GM12892 (cell line): ENCODE results near the gene CAT. TPM values are rescaled to one million over a fixed set of nuclear protein-coding genes. Genes with fewer than 3 reads are reported as not detected.

Source experiments
- DNase-seq: peaks from one replicate; pipeline ENCODE4 v3.0.0; 2011; ENCODE audit not compliant: insufficient read length
- FAIRE-seq: peaks from 2 replicates; lab custom pipeline; 2011; peaks lifted over from hg19 to GRCh38; lab: Jason Lieb, UNC
- POLR2A ChIP-seq: IDR thresholded peaks from 2 replicates; pipeline ENCODE4 v1.6.1; 2011; ENCODE audit warnings: low read depth, low read length, control low read depth
- POLR2AphosphoS5 ChIP-seq: IDR thresholded peaks from 2 replicates; pipeline ENCODE4 v1.6.1; 2011; ENCODE audit warnings: low read depth, low read length, control low read depth
- TAF1 ChIP-seq: IDR thresholded peaks from 2 replicates; pipeline ENCODE4 v1.6.1; 2011; ENCODE audit warnings: low read depth, mild to moderate bottlenecking, control low read depth, low read length, borderline replicate concordance
- polyA plus RNA-seq: library from polyadenylated mRNA; unstranded; fragments of >200 nt; gene quantifications from one replicate; pipeline ENCODE4 v1.2.1, GENCODE V29; 2012; ENCODE audit warnings: missing spikeins, inconsistent platforms; ENCODE audit not compliant: missing spikeins

CAT gene
- polyA plus RNA-seq: 33.3 TPM

- TF ChIP-seq POLR2AphosphoS5 (0 out of 2 replicates have a peak, but pooled peaks have one; percentile 34), POLR2A (peak; percentile 81), TAF1 (no peak; the same call in none of the 2 replicates)
- FAIRE-seq (peak; percentile 100), DNase-seq (peak; percentile 92)
Observed at GRCh38 chr11:34438529-34439507, at the start of gene CAT. Gene CAT (plus strand): TSS chr11:34438934. CDS start chr11:34439014, 80 bp downstream.

- DNase-seq: no peak
- no peak for TF ChIP-seq TAF1
- no peak for TF ChIP-seq POLR2AphosphoS5
- no peak for FAIRE-seq
Observed at GRCh38 chr11:34394771-34395300, 43.9 kb upstream of the CAT start.

GRCh38 chr11:34395916-34396550, 42.7 kb upstream of the CAT start:
- FAIRE-seq (no peak), DNase-seq (no peak)
- no peak for TF ChIP-seq POLR2A
- no peak for TF ChIP-seq POLR2AphosphoS5
- TF ChIP-seq TAF1: no peak

- DNase-seq: no peak
- TF ChIP-seq TAF1 (no peak), POLR2A (no peak), POLR2AphosphoS5 (no peak)
- FAIRE-seq: no peak
Observed at GRCh38 chr11:34397120-34397519, 41.6 kb upstream of the CAT start.

GRCh38 chr11:34397811-34398210, 40.9 kb upstream of the CAT start:
- TF ChIP-seq POLR2AphosphoS5 (no peak), POLR2A (no peak)
- DNase-seq: no peak
- no peak for FAIRE-seq

GRCh38 chr11:34403431-34403830, 35.3 kb upstream of the CAT start:
- FAIRE-seq: no peak
- no peak for DNase-seq
- TF ChIP-seq POLR2AphosphoS5: no peak
- no peak for TF ChIP-seq TAF1

GRCh38 chr11:34404280-34404679, 34.5 kb upstream of the CAT start:
- peak; percentile 61 for FAIRE-seq
- no peak for TF ChIP-seq POLR2A
- TF ChIP-seq POLR2AphosphoS5: no peak
- TF ChIP-seq TAF1: no peak
- DNase-seq: no peak

- DNase-seq (no peak), FAIRE-seq (peak; percentile 36)
- TF ChIP-seq POLR2A: no peak
- TF ChIP-seq POLR2AphosphoS5: no peak
- no peak for TF ChIP-seq TAF1
Observed at GRCh38 chr11:34405079-34405858, 33.5 kb upstream of the CAT start.

GRCh38 chr11:34406413-34406812, 32.3 kb upstream of the CAT start:
- no peak for TF ChIP-seq POLR2A
- FAIRE-seq (no peak), DNase-seq (no peak)

GRCh38 chr11:34407121-34407813, 31.5 kb upstream of the CAT start:
- no peak for DNase-seq
- peak; percentile 62 for FAIRE-seq
- TF ChIP-seq POLR2A (no peak), TAF1 (no peak), POLR2AphosphoS5 (no peak)
